Hippocampal formation (tissue), 2 donors: ENCODE measurements around the gene DXO.
A peak's percentile ranks its signal among the peaks of the same experiment; 100 is the strongest.
"Not testable (repeated sequence)": the region's sequence is repeated elsewhere in the genome, so short reads cannot be mapped to it uniquely, and the experiment has no call there.

Source experiments
- DNase-seq, 2 donors: peaks; one replicate each; lab custom pipeline; 2025; lab: John Stamatoyannopoulos, UW

The DXO gene

DNA sequence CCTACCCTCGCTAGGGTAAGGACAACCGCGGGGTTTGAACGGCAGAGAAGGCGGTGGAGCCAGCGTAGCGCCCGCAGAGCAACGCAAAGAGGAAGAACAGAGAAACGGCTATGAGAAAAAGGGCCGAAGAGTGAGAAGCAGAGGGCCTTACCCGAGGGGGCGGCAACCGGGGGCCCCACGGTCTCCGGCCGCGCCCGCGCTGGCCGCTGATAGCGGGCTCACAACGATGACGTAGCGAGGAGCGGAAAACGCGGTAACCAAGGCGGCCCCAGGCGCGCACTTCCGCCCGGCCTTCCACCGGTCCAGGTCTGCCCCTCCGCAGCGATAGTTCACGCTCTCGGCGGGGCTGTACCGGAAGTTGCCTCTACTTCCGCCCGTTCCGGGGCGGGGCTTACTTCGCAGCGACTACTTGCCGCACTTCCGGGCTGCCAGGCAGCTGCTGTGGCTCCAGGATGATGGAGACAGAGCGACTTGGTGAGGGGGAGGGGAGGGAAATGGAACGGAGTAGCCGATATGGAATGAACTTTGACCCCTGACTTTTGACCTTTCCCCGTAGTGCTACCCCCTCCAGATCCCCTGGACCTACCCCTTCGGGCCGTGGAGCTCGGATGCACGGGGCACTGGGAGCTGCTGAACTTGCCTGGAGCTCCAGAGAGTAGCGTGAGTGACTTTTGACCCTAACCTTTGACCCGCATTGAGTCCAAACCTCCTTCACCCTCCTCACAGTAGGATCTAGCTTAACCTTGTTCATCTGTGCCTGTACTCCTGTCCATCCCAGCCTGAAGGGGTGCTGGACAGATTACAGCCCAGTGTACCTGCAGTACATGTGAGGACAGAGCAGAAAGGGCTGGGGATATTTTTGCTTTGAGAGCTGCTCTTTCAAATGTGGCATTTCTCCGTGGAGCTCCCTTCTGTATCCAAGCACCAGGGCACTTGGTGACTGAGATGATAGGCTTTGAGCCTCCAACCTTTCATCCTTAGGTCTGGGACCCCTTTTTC is 12.9 kb downstream of the DXO start, which contains the start of the genes NELFE and SKIC2:
Gene NELFE, minus strand, starts transcription at position 231 of the 999 bp plus-strand sequence. CDS start 525 bp downstream, outside the sequence.
Gene SKIC2, plus strand, starts transcription at position 435 of the 999 bp plus-strand sequence. Its CDS starts 18 bp downstream, at position 453.
- DNase-seq: peak; percentile 98

DNA sequence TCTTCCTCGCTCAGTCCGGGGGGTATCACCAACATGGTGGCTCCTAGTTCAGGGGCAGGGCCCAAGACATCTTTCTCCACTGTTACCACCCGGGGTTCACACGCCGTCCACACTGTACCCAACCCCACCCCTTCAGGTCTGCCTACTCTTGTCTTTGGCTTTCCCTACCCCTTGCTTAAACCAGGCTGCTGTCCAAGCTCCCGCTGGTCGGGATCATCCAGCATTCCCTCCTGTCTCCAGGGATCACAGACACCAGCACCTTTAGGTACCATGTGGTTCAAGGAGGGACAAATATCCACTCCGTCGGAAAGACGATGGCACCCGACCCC is 13.6 kb downstream of the DXO start:
- no peak for DNase-seq

- DNase-seq: no peak
Observed at GRCh38 chr6:31956796-31957195, 15.1 kb downstream of the DXO start.

- DNase-seq: no peak
Observed at GRCh38 chr6:31954511-31954910, 17.4 kb downstream of the DXO start.

GRCh38 chr6:31952890-31953289 is 19.0 kb downstream of the DXO start:
- DNase-seq: no peak

DNA sequence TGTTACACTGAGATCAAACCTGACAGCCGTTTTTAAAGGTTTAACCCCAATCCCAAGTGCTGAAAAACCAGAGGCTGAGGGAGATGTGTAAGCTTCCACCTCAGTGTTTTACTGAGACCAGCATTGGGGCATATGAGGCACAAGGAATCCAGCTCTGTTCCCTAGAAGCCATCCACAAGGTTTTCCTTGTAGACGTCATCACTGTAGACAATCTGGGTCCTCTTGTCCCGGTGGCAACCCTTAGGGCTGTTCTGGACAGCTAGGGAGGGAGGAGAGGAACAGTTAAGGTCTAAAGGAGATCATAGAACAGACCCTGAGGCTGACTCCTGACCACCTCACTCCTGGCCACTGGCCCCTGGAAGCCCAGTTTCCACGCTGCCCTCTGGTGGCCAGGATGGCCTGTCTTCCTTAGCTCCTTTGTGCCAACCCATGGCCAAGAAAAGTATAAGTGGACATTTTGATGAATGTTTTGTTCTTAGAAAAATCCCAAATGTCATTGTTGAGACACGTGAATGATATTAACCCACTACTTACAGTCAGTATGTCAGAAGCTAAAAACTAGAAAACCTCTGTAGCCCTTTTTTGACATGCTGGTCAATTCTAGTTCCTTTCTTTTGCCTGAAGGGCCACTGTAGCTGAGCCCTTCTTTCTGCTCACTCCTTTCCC is 19.7 kb downstream of the DXO start:
- DNase-seq: peak in 1 of 2 donors; percentile 20

GRCh38 chr6:31949926-31950548 is 21.9 kb downstream of the DXO start:
- no peak for DNase-seq

DNA sequence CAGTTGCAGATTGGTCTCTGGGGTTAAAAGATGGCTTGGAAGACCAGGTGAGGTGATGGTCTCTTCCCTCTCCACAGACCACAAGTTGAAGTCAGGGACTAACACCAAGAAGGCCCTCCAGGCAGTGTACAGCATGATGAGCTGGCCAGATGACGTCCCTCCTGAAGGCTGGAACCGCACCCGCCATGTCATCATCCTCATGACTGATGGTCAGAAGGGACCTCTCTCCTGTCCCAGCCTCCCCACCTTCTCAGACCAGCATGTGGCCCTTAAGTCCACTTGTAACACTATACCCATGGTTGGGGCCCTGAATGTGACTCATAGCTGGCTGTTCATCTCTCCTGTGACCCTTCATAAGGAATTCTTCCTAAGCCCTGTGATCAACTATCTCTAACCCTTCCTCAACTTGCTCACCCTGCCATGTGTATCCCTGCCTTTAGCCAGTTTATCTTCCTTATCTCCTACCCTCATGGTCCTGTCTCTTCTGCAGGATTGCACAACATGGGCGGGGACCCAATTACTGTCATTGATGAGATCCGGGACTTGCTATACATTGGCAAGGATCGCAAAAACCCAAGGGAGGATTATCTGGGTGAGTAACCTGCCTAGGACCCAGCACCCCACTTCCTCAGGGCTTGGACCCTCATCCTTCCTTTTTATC is 23.1 kb downstream of the DXO start:
- DNase-seq: no peak

DNA sequence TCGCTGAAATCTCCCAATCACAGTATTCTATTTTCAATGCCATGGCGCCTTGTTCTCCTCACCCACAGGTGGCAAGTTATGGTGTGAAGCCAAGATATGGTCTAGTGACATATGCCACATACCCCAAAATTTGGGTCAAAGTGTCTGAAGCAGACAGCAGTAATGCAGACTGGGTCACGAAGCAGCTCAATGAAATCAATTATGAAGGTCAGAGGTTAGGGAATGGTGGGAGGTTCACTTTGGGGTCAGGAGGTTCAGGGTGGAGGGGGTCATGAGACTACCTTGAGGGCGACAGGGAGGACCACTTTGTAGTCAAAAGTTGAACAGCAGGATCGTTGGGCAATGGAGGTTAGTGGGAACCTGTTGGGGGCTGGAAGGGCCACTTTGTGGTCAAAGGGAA is 23.6 kb downstream of the DXO start:
- no peak for DNase-seq

- DNase-seq: no peak
Observed at GRCh38 chr6:31947864-31948263, 24.1 kb downstream of the DXO start.

- DNase-seq: no peak
Observed at GRCh38 chr6:31947070-31947675, 24.8 kb downstream of the DXO start.

DNA sequence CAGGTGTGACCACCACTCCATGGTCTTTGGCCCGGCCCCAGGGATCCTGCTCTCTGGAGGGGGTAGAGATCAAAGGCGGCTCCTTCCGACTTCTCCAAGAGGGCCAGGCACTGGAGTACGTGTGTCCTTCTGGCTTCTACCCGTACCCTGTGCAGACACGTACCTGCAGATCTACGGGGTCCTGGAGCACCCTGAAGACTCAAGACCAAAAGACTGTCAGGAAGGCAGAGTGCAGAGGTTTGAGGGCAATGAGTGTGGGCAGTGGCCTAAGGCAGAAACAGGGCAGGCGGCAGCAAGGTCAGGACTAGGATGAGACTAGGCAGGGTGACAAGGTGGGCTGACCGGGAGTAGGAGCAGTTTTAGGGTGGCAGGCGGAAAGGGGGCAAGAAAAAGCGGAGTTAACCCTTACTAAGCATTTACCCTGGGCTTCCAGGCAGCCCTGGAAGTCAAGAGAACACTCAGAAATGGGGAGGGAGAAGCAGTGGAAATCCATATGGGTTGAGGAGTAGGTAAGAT is 25.5 kb downstream of the DXO start:
- DNase-seq: no peak

DNA sequence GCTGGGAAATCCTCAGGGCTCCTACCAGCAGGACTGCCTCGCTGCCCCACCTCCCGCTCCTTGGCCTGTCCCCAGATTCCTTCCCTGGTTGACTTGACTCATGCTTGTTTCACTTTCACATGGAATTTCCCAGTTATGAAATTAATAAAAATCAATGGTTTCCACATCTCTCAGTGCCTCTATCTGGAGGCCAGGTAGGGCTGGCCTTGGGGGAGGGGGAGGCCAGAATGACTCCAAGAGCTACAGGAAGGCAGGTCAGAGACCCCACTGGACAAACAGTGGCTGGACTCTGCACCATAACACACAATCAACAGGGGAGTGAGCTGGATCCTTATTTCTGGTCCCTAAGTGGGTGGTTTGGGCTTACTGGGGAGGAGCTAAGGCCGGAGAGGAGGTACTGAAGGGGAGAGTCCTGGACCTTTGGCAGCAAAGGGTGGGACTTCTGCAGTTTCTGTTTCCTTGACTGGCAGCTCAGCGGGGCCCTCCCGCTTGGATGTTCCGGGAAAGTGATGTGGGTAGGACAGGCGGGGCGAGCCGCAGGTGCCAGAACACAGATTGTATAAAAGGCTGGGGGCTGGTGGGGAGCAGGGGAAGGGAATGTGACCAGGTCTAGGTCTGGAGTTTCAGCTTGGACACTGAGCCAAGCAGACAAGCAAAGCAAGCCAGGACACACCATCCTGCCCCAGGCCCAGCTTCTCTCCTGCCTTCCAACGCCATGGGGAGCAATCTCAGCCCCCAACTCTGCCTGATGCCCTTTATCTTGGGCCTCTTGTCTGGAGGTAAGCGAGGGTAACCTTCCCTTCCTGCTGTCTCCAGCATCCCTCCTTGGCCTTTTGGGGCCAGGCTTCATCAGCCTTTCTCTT is 26.2 kb downstream of the DXO start, which contains the start of gene CFB:
Gene CFB, plus strand, starts transcription at position 589 of the 863 bp plus-strand sequence. Its CDS starts 127 bp downstream, at position 716.
- no peak for DNase-seq

GRCh38 chr6:31945154-31945506 is 26.8 kb downstream of the DXO start:
- no peak for DNase-seq

- no peak for DNase-seq
Observed at GRCh38 chr6:31943742-31944141, 28.2 kb downstream of the DXO start.

- DNase-seq: no peak
Observed at GRCh38 chr6:31940256-31940664, 31.7 kb downstream of the DXO start.

DNA sequence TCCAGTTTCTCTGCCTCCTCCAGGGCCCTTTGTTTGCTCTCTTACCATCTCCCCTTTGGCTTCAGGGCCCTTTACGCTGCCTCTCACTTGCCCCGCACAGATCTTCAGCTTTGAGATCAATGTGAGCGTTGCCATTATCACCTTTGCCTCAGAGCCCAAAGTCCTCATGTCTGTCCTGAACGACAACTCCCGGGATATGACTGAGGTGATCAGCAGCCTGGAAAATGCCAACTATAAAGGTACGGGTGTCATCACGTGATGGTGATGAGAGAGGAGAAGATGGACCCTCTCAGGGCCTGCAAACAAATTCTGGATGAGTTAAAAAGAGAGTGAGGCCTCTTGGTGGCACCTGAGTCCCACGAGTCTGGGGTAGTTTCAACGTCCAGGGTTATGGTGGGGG is 36.1 kb downstream of the DXO start:
- DNase-seq: no peak

- DNase-seq: no peak
Observed at GRCh38 chr6:31935021-31935420, 36.9 kb downstream of the DXO start.

GRCh38 chr6:31933537-31933936 is 38.4 kb downstream of the DXO start:
- no peak for DNase-seq

DNA sequence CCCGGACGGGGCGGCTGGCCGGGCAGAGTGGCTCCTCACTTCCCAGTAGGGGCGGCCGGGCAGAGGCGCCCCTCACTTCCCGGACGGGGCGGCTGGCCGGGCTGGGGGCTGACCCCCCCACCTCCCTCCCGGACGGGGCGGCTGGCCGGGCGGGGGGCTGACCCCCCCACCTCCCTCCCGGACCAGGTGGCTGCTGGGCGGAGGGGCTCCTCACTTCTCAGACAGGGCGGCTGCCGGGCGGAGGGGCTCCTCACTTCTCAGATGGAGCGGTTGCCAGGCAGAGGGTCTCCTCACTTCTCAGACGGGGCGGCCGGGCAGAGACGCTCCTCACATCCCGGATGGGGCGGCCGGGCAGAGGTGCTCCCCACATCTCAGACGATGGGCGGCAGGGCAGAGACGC is 39.8 kb downstream of the DXO start:
- not testable (repeated sequence) for DNase-seq
